Epithelial cell of alveolus of lung (primary cell): ENCODE measurements around the gene AP3S2. TPM values are rescaled to one million over a fixed set of nuclear protein-coding genes. Genes with fewer than 3 reads are reported as not detected.

Experiments used
- total RNA-seq: library from RNA; depleted of rRNA; stranded (reverse); fragments of >200 nt; gene quantifications from 2 replicates; pipeline ENCODE4 v1.2.1, GENCODE V29; 2015

Gene AP3S2
- total RNA-seq, result 40.5 and 47.3 TPM in 2 replicates

DNA sequence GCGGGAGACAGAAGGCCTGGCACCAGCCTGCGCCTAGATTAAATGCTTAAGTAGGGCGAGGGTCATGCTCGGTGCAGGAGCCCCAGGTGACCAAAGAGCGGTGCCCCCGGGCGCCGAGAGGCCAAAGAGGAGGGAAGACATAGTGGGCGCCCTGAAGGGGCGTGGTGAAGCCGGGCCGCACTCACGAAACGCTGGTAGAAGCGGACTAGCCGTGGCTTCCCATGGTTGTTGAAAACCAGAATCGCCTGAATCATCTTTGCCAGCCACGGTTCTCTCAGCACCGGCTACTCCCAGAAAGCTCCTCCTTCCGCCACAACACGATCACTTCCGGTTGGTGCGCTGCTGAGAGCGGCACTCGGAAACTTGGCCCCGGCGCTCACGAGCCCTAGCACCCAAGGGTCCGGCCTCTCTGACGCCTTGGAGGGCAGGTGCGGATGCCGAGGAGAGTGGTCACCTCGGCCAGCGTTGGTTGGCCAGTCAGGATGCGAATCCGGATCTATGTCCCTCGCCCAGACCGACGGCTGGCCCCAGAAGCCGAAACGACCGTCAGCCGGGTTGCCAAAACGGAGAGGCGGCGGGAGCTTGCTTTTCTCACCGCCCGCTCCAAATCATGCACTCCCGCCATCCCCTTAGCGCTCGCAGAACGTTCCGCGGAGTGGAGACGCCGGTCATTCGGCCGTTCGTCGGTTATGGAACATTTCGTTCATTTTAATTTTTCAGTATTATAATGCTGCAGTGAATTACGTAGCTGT lies at the start of gene AP3S2:
Gene AP3S2, minus strand, starts transcription at position 299 of the 752 bp plus-strand sequence. Its CDS starts 45 bp downstream, at position 254.

GRCh38 chr15:89912674-89913396 lies 19.0 kb upstream of the AP3S2 start, which contains the start of gene ARPIN:
Gene ARPIN (minus strand): TSS chr15:89912952. CDS start chr15:89912835, 117 bp downstream.

Other genes starting within 250 kb of the AP3S2 start
- 7.9 and 15.6 TPM in 2 replicates for gene KIF7, start 238.5 kb downstream of the AP3S2 start, total RNA-seq
- 0.13 and 0.72 TPM in 2 replicates for gene PLIN1, start 214.6 kb downstream of the AP3S2 start, total RNA-seq
- gene PEX11A, start 203.2 kb downstream of the AP3S2 start, total RNA-seq, result 2.1 and 14.9 TPM in 2 replicates
- under 0.01 and 0.16 TPM in 2 replicates for gene WDR93, start 203.2 kb downstream of the AP3S2 start, total RNA-seq
- 0.56 TPM in 1 of 2 replicates, not detected in the other for gene MESP1, start 142.7 kb downstream of the AP3S2 start, total RNA-seq
- gene MESP2, start 117.7 kb downstream of the AP3S2 start, total RNA-seq, result 1.0 and 2.0 TPM in 2 replicates
- 49.6 and 80.3 TPM in 2 replicates for gene ANPEP, start 79.1 kb downstream of the AP3S2 start, total RNA-seq
- gene ARPIN, start 19.0 kb upstream of the AP3S2 start, total RNA-seq, result 11.6 and 14.1 TPM in 2 replicates
- 4.2 and 15.1 TPM in 2 replicates for gene ZNF710, start 107.3 kb upstream of the AP3S2 start, total RNA-seq
- gene IDH2, start 208.5 kb upstream of the AP3S2 start, total RNA-seq, result 68.2 and 100 TPM in 2 replicates